GM08714 (cell line): Measurements from ENCODE around the gene B4GALNT3.

Experiments used
- H3K4me3 ChIP-seq: fragments of 200-500 bp; sonication (Bioruptor generic); 2 replicates; pipeline ENCODE4 v1.5.1; 2014; ENCODE audit warnings: mild to moderate bottlenecking, low read length, inconsistent platforms
- ZNF274 ChIP-seq: IDR thresholded peaks from 2 replicates; pipeline ENCODE4 v1.6.1; 2012; ENCODE audit warnings: mild to moderate bottlenecking, low read depth, low read length

Gene B4GALNT3

GRCh38 chr12:545835-546234, 86.1 kb downstream of the B4GALNT3 start:
- H3K4me3 ChIP-seq, result no peak overlapping the region
- TF ChIP-seq ZNF274, result no peak

- H3K4me3 ChIP-seq, result no peak overlapping the region
- TF ChIP-seq ZNF274, result no peak
These were observed 86.7 kb downstream of the B4GALNT3 start for GRCh38 chr12:546265-546919.

- H3K4me3 ChIP-seq, result no peak overlapping the region
- TF ChIP-seq ZNF274, result no peak
These were observed 87.4 kb downstream of the B4GALNT3 start for GRCh38 chr12:546920-547845.

GRCh38 chr12:547883-548470, 88.2 kb downstream of the B4GALNT3 start:
- TF ChIP-seq ZNF274, result no peak
- H3K4me3 ChIP-seq, result no peak overlapping the region

- no peak for TF ChIP-seq ZNF274
- H3K4me3 ChIP-seq, result no peak overlapping the region
These were observed 89.8 kb downstream of the B4GALNT3 start for GRCh38 chr12:549476-550082.

DNA sequence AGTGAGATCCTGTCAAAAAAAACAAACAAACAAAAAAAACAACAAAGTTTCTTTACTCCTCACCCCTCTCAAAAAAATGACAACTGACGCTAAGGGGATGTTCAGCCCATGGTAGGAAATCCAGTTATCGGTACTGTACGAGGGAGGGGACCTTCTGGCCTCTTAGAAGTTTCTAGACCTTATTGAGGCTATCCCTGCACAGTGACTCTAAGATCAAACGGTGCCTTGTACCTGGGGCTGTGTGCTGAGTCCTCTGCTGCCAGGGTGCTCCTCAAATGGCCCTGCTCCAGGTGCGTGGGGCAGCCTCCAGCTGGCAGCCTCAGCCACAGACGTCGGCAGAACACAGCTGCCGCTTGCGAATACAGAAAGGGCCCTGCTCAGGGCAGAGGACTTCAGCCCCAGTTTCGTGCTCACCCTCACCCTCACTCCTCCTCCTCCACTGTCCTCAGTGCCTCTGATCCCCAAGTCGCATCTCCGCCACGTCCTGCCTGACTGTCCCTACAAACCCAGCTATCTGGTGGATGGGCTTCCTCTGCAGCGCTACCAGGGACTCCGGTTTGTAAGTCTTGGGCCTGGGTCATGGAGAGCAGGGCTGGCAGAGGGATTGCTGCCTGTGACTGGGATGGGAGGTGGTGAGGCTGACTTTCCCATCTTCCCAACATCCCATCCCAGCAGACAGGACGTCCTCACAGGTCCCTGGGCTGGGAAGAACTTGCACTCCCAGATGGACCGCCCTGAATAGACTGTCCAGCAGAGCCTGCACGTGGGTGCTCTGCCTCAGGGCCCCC, 90.9 kb downstream of the B4GALNT3 start:
- H3K4me3 ChIP-seq, result no peak overlapping the region
- no peak for TF ChIP-seq ZNF274

DNA sequence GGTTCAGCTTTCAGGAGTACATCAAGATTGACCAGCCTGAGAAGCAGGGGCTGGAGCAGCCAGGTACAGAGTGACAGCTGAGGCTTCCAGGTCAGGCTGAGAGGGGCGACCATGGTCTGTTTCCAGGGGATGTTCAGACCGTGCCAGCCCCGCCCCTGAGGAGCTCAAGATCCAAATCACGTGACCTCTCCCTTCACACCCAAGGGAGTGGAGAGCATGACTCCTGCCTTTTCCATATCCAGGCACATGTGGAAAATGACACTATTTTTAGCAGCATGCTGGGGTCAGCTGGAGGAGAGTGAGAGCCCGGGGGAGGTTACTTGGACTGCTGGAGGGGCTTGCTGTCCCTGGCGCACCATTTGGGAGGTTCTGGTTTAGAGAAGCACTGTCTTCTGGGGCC, 92.7 kb downstream of the B4GALNT3 start:
- TF ChIP-seq ZNF274, result no peak
- no peak overlapping the region for H3K4me3 ChIP-seq

DNA sequence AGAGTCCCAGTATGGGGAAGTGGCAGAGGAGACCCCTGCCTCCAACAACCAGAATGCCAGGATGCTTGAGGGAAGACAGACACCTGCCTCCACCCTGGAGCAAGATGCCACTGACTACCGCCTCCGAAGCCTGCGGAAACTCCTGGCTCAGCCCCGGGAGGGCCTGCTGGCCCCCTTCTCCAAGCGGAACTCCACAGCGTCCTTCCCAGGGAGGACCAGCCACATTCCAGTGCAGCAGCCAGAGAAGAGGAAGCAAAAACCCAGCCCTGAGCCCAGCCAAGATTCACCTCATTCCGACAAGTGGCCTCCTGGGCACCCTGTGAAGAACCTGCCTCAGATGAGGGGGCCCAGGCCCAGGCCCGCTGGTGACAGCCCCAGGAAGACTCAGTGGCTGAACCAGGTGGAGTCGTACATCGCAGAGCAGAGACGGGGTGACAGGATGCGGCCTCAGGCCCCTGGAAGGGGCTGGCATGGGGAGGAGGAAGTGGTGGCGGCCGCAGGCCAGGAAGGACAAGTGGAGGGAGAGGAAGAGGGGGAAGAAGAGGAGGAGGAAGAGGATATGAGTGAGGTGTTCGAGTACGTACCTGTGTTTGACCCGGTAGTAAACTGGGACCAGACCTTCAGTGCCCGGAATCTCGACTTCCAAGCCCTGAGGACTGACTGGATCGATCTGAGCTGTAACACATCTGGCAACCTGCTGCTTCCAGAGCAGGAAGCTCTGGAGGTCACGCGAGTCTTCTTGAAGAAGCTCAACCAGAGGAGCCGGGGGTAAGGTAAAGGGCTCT, 93.7 kb downstream of the B4GALNT3 start:
- no peak for TF ChIP-seq ZNF274
- H3K4me3 ChIP-seq, result no peak overlapping the region

- H3K4me3 ChIP-seq, result no peak overlapping the region
These were observed 94.2 kb downstream of the B4GALNT3 start for GRCh38 chr12:554001-554285.

DNA sequence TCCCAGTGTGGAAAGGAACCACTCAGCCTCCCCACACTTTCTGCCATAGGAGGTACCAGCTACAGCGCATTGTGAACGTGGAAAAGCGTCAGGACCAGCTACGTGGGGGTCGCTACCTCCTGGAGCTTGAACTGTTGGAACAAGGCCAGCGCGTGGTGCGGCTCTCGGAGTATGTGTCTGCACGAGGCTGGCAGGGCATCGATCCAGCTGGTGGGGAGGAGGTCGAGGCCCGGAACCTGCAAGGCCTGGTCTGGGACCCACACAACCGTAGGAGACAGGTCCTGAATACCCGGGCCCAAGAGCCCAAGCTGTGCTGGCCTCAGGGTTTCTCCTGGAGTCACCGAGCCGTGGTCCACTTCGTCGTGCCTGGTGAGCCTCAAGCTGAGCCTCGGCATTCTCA, 96.8 kb downstream of the B4GALNT3 start:
- no peak overlapping the region for H3K4me3 ChIP-seq
- no peak for TF ChIP-seq ZNF274

More at GRCh38 chr12:554001-554285, 94.2 kb downstream of the B4GALNT3 start:
- no peak for TF ChIP-seq ZNF274

DNA sequence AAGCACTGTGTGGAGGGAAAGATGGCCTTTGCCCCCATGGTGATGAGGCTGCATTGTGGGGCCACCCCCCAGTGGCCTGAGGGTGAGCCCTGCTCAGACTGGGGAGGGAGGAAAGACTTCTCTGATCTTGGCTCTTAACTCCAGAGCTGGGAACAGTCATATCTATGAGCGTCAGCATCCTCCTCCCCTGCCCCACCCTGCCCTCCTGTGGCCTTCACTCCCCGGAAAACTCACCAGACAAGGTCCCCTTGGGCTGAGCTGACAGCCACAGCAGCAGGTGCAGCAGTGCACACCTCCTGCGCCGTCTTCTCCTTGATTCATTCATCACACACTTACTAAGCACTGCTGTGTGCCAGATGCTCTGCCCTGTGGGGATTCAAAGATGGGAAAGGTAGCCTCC, 98.8 kb downstream of the B4GALNT3 start:
- TF ChIP-seq ZNF274, result no peak
- no peak overlapping the region for H3K4me3 ChIP-seq

GRCh38 chr12:559208-559905, 99.6 kb downstream of the B4GALNT3 start:
- H3K4me3 ChIP-seq, result no peak overlapping the region
- TF ChIP-seq ZNF274, result no peak
